ENCODE results near the gene GRM7.

Gene GRM7

GRCh38 chr3:7421065-7421464 lies 560.1 kb downstream of the GRM7 start:
- no peak for DNase-seq

GRCh38 chr3:7423036-7423435 lies 562.1 kb downstream of the GRM7 start:
- no peak for DNase-seq

- DNase-seq, result no peak
Observed at GRCh38 chr3:7423995-7424394, 563.1 kb downstream of the GRM7 start.

- no peak for DNase-seq
Observed at GRCh38 chr3:7428206-7428718, 567.3 kb downstream of the GRM7 start.

- no peak for DNase-seq
Observed at GRCh38 chr3:7432610-7433009, 571.7 kb downstream of the GRM7 start.

GRCh38 chr3:7433073-7433472 lies 572.2 kb downstream of the GRM7 start:
- no peak for DNase-seq

GRCh38 chr3:7436542-7436941 lies 575.6 kb downstream of the GRM7 start:
- no peak for DNase-seq

GRCh38 chr3:7437231-7437630 lies 576.3 kb downstream of the GRM7 start:
- no peak for DNase-seq

- no peak for DNase-seq
Observed at GRCh38 chr3:7439101-7439680, 578.3 kb downstream of the GRM7 start.

- no peak for DNase-seq
Observed at GRCh38 chr3:7444886-7445285, 584.0 kb downstream of the GRM7 start.

- DNase-seq, result no peak
Observed at GRCh38 chr3:7445331-7445730, 584.4 kb downstream of the GRM7 start.

- no peak for DNase-seq
Observed at GRCh38 chr3:7447197-7447769, 586.4 kb downstream of the GRM7 start.

- no peak for DNase-seq
Observed at GRCh38 chr3:7456386-7456785, 595.5 kb downstream of the GRM7 start.

- no peak for DNase-seq
Observed at GRCh38 chr3:7461202-7461825, 600.4 kb downstream of the GRM7 start.

GRCh38 chr3:7469866-7470265 lies 609.0 kb downstream of the GRM7 start:
- no peak for DNase-seq

GRCh38 chr3:7484636-7485035 lies 623.7 kb downstream of the GRM7 start:
- DNase-seq, result no peak

GRCh38 chr3:7487763-7488162 lies 626.8 kb downstream of the GRM7 start:
- DNase-seq, result no peak

- no peak for DNase-seq
Observed at GRCh38 chr3:7489417-7489816, 628.5 kb downstream of the GRM7 start.

- DNase-seq, result no peak
Observed at GRCh38 chr3:7498715-7499114, 637.8 kb downstream of the GRM7 start.

GRCh38 chr3:7503431-7503830 lies 642.5 kb downstream of the GRM7 start:
- no peak for DNase-seq

GRCh38 chr3:7504886-7505775 lies 644.2 kb downstream of the GRM7 start:
- DNase-seq, result no peak

GRCh38 chr3:7506606-7507180 lies 645.8 kb downstream of the GRM7 start:
- DNase-seq, result no peak

GRCh38 chr3:7508821-7509220 lies 647.9 kb downstream of the GRM7 start:
- no peak for DNase-seq

Data from activated CD4-positive, alpha-beta T cell treated with anti-CD3 and anti-CD28 coated beads, Interleukin-10, Interleukin-2, amounts not matched to agents 100 ng/mL and 50 ng/mL, durations not matched to agents 16 hours and 8 hours (primary cell).